HL-60/S4 (cell line): ENCODE data around the gene PIAS1.
"Not testable (repeated sequence)": the region's sequence is repeated elsewhere in the genome, so short reads cannot be mapped to it uniquely, and the experiment has no call there.

Source experiments
- in situ Hi-C: fragments of 300-500 bp; cut with MboI; formaldehyde crosslinking; loops from 2 replicates; pipeline ENCODE4 v1.14.3; 2022; ENCODE audit warnings: low sequenced_read_pairs

PIAS1 gene

GRCh38 chr15:68211656-68212320, 157.7 kb downstream of the PIAS1 start:
- in situ Hi-C loops: no loop called here

DNA sequence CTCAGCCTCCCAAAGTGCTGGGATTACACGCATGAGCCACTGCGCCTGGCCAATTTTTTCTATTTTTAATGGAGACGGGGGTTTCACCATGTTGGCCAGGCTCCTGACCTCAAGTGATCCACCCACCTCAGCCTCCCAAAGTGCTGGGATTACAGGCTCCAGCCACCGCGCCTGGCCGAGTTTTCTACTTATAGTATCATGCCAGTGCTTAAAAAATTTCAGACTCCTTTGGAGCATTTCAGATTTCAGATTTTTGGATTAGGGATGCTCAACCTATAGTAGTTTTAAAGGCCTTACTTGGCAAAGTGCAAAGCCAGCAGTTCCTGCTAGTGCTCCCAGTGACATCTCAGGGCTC, 159.4 kb downstream of the PIAS1 start:
- in situ Hi-C loops: not testable (repeated sequence)

- in situ Hi-C loops: no loop called here
Observed at GRCh38 chr15:68213991-68214837, 160.1 kb downstream of the PIAS1 start.

- in situ Hi-C loops: no loop called here
Observed at GRCh38 chr15:68214838-68215254, 160.7 kb downstream of the PIAS1 start.

- in situ Hi-C loops: no loop called here
Observed at GRCh38 chr15:68217341-68217740, 163.2 kb downstream of the PIAS1 start.

GRCh38 chr15:68218331-68218730, 164.2 kb downstream of the PIAS1 start:
- in situ Hi-C loops: no loop called here

- in situ Hi-C loops: no loop called here
Observed at GRCh38 chr15:68218847-68219798, 165.0 kb downstream of the PIAS1 start.

DNA sequence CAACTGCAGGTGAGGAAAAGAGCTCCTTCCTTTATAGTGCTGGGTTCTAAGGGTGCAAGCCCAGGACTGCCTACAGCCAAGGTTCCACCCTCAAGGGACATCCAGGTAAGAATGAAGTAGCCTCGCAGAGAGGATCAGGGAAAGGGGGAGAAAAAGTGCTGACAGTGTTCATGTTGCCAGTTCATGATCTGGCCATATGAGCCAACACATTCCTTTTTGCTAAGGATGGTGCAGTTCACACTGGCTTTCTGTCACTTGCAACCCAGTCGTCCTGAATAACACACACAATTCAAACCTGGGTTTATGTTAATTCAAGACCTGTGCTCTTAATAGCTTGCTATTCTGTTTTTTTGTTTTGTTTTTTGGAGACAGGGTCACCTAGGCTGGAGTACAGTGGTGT, 166.4 kb downstream of the PIAS1 start:
- in situ Hi-C loops: no loop called here

DNA sequence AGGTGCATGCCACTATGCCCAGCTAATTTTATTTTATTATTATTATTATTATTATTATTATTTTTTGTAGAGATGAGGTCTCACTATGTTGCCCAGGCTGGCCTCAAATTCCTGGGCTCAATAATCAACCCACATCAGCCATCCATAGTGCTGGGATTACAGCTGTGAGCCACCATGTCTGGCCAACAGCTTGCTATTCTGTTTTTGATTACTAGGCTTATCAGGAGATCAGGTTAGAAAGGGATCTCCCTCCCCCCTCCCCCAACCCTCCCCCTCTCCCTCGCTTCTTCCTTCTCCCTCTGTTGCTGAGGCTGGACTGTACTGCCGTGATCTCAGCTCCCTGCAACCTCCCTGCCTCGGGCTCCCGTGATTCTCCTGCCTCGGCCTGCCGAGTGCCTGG, 166.9 kb downstream of the PIAS1 start:
- in situ Hi-C loops: no loop called here

DNA sequence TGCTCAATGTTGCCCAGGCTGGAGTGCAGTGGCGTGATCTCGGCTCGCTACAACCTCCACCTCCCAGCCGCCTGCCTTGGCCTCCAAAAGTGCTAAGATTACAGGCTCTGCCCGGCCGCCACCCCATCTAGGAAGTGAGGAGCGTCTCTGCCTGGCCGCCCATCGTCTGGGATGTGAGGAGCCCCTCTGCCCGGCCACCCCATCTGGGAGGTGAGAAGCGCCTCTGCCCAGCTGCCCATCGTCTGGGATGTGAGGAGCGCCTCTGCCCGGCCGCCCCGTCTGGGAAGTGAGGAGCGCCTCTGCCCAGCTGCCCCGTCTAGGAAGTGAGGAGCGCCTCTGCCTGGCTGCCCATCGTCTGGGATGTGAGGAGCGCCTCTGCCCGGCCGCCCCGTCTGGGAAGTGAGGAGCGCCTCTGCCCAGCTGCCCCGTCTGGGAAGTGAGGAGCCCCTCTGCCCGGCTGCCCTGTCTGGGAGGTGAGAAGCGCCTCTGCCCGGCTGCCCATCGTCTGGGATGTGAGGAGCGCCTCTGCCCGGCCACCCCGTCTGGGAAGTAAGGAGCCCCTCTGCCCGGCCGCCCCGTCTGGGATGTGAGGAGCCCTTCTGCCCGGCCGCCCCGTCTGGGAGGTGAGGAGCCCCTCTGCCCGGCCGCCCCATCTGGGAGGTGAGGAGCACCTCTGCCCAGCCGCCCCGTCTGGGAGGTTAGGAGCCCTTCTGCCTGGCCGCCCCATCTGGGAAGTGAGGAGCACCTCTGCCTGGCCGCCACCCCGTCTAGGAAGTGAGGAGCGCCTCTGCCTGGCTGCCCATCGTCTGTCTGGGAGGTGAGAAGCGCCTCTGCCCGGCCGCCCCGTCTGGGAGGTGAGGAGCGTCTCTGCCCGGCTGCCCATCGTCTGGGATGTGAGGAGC, 167.7 kb downstream of the PIAS1 start:
- in situ Hi-C loops: not testable (repeated sequence)

GRCh38 chr15:68222432-68222743, 168.3 kb downstream of the PIAS1 start:
- in situ Hi-C loops: not testable (repeated sequence)

- in situ Hi-C loops: no loop called here
Observed at GRCh38 chr15:68223171-68223570, 169.1 kb downstream of the PIAS1 start.

- in situ Hi-C loops: no loop called here
Observed at GRCh38 chr15:68224108-68224507, 170.0 kb downstream of the PIAS1 start.

DNA sequence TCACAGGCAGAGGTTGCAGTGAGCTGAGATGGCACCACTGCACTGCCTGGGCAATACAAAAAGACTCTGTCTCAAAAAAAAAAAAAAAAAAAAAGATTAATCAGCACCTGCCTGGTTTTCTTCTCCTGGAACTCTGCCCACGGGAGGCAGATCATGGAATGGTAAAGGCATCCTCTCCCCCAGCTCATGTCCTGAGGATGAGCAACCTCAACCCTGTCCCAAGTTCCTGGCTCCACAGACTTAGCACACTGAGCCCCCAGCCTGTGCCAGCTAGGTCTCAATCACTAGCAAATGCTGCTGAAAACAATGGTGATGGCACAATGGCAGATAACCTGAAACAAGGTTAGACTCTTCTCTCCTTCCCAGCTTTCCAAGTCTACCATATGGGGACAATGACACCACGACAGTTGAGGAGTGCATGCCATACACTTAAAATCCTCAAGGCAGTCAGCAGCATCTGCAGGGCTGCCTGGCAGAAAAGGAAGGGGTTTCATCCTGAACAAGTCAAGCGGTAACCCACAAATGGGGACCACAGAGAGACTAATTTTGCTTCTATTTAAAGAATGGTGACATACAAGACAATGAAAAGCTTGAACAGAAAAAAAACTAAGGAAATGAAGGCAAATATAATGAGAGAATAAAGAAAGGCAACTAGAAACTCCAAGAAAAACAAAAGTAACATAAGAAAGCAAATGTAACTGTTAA, 170.6 kb downstream of the PIAS1 start:
- in situ Hi-C loops: no loop called here

DNA sequence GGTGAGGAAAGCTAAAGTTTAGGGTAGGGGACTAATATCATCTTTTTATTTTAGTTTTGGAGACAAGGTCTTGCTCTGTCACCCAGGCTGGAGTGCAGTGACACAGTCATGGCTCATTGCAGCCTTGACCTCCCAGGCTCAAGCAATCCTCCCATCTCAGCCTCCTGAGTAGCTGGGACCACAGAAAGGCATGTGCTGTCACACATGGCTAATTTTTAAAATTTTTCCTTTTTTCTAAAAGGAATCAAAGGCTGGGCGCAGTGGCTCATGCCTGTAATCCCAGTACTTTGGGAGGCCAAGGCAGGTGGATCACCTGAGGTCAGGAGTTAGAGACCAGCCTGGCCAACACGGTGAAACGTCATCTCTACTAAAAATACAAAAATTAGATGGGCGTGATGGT, 171.3 kb downstream of the PIAS1 start:
- in situ Hi-C loops: not testable (repeated sequence)

DNA sequence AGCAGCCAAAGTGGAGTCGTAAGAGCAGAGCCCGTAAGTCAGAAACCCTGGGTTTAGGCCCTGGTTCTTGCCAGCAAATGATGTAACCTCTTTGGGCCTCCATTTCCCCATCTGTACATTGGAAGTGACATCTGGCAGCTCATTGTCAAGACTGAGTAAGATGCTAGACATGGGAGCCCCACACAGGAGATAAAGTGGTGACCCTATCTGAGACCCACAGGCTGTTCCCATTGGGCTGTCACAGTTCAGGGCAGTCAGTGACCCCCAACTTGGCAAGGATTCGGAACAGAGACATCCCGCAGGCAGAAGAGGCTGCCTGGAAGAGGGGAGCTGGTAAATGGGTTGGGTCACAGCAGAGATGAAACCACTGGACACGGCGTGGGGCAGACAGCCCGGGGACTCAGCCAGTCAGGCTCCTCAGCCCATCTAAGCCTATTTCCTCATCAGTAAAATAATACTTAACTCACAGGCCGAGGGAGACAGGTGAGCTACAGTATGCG, 173.6 kb downstream of the PIAS1 start:
- in situ Hi-C loops: no loop called here

DNA sequence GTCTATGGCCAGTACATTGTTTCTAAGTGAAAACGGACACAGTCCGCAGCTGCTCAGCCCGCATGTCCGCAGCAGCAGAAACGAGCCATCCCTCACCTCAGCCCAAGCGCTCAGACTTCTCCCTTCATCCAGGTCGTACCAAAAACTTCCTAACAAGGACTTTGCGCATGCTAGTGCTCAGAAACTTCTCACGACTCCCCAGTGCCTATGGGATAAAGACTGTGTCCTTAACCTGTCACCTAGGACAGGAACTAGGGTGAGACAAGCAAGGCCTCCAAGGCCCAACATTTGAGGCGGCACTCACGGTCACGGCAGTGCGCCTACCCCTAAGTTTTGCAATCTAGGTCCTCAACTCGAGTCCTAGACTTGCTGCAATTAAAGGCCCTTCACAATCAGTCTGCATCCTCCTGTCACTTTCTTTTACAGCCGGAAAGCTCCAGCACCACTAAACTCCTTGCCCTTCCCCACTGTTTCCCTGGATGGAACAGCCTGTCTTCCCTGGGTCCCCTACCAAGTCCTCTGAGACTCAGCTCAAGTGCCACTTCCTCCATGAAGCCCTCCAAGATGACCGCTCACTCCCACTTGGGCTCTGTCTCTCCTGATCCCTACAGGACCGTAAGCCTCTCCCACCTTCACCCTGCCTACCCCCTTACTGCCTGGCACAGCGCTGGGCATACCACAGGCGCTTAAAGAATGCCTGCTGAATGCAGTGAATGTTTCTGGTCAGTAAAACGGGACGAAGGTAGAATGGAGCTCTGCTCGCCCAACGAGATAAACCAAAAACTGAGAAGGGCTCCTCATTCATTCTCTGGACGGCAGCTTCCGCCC, 174.2 kb downstream of the PIAS1 start:
- in situ Hi-C loops: no loop called here

GRCh38 chr15:68228971-68229385, 174.9 kb downstream of the PIAS1 start:
- in situ Hi-C loops: no loop called here
